SK-N-DZ (cell line): Measurements from ENCODE around the gene PDXK.

ENCODE experiments used
- DNase-seq: peaks from one replicate; pipeline ENCODE4 v3.0.0-alpha.2; 2015; ENCODE audit warnings: low spot score

Gene PDXK

GRCh38 chr21:43762303-43763128, 43.6 kb downstream of the PDXK start:
- DNase-seq, result no peak

- no peak for DNase-seq
These were observed 45.1 kb downstream of the PDXK start for GRCh38 chr21:43763901-43764523.

GRCh38 chr21:43764576-43765495, 45.9 kb downstream of the PDXK start:
- no peak for DNase-seq

- no peak for DNase-seq
These were observed 48.0 kb downstream of the PDXK start for GRCh38 chr21:43766734-43767497.

- DNase-seq, result no peak
These were observed 48.6 kb downstream of the PDXK start for GRCh38 chr21:43767498-43767983.

GRCh38 chr21:43767984-43768867, 49.3 kb downstream of the PDXK start:
- peak; percentile 37 for DNase-seq

- DNase-seq, result peak; percentile 66
These were observed 49.9 kb downstream of the PDXK start for GRCh38 chr21:43768868-43769167.

- DNase-seq, result peak; percentile 29
These were observed 50.5 kb downstream of the PDXK start for GRCh38 chr21:43769325-43769958.

GRCh38 chr21:43770066-43770655, 51.2 kb downstream of the PDXK start:
- DNase-seq, result no peak

GRCh38 chr21:43771199-43771675, 52.3 kb downstream of the PDXK start:
- no peak for DNase-seq

- no peak for DNase-seq
These were observed 52.9 kb downstream of the PDXK start for GRCh38 chr21:43771698-43772424.

GRCh38 chr21:43772425-43772821, 53.5 kb downstream of the PDXK start:
- DNase-seq, result no peak

GRCh38 chr21:43774163-43774562, 55.2 kb downstream of the PDXK start:
- DNase-seq, result no peak

GRCh38 chr21:43775190-43775589, 56.3 kb downstream of the PDXK start:
- no peak for DNase-seq

GRCh38 chr21:43775795-43776430, 57.0 kb downstream of the PDXK start, which contains the start of gene CSTB:
CSTB (minus strand) TSS chr21:43776308; CDS start chr21:43776269, 39 bp downstream.
- DNase-seq, result peak; percentile 83

GRCh38 chr21:43777953-43778352, 59.0 kb downstream of the PDXK start:
- DNase-seq, result no peak

GRCh38 chr21:43778469-43779335, 59.8 kb downstream of the PDXK start:
- no peak for DNase-seq
